Measurements from ENCODE around the gene NAT8L. TPM values are rescaled to one million over a fixed set of nuclear protein-coding genes. Genes with fewer than 3 reads are reported as not detected.

Gene NAT8L
- total RNA-seq, 1 experiment from 2014 or later = 16.6 TPM

GRCh38 chr4:2103127-2103842, 44.2 kb downstream of the NAT8L start:
- no peak for ATAC-seq
- Histone ChIP-seq H3K27me3 (ENCODE audit: control insufficient read depth, insufficient read depth, low read length) (no peaks in the 10 kb centered on the region), H3K4me1 (ENCODE audit: control insufficient read depth, insufficient read depth, low read length) (no peaks in the 10 kb centered on the region), H3K36me3 (ENCODE audit: control insufficient read depth, insufficient read depth, low read length) (no peaks in the 10 kb centered on the region), H3K9me3 (ENCODE audit: control insufficient read depth, insufficient read depth, low read depth, low read length) (no peaks in the 10 kb centered on the region), H3K4me3 (ENCODE audit: low read depth in 2 of 2, low read length in 2 of 2) (no peak overlapping the region), H3K27ac (ENCODE audit: low read length) (no peak overlapping the region)
- TF ChIP-seq TCF7L2 (IDR thresholded peaks at IDR 0.05; ENCODE audit: low read depth, low read length) (no peak), SIN3A (IDR thresholded peaks at IDR 0.05; ENCODE audit: borderline replicate concordance, insufficient read depth, low read depth, low read length) (no peak), REST (IDR thresholded peaks at IDR 0.05; ENCODE audit: insufficient read depth in 1 of 2, low read depth in 2 of 2, low read length in 1 of 2) (no peak), POLR2AphosphoS5 (IDR thresholded peaks at IDR 0.05; ENCODE audit: low read depth, low read length) (no peak)
- TF ChIP-seq, protein P1, sequence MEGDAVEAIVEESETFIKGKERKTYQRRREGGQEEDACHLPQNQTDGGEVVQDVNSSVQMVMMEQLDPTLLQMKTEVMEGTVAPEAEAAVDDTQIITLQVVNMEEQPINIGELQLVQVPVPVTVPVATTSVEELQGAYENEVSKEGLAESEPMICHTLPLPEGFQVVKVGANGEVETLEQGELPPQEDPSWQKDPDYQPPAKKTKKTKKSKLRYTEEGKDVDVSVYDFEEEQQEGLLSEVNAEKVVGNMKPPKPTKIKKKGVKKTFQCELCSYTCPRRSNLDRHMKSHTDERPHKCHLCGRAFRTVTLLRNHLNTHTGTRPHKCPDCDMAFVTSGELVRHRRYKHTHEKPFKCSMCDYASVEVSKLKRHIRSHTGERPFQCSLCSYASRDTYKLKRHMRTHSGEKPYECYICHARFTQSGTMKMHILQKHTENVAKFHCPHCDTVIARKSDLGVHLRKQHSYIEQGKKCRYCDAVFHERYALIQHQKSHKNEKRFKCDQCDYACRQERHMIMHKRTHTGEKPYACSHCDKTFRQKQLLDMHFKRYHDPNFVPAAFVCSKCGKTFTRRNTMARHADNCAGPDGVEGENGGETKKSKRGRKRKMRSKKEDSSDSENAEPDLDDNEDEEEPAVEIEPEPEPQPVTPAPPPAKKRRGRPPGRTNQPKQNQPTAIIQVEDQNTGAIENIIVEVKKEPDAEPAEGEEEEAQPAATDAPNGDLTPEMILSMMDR (IDR thresholded peaks at IDR 0.05) = no peak
- intact Hi-C loops (cut with micrococcal nuclease; ENCODE audit: unreplicated experiment) = no loop called here
- in situ Hi-C loops (cut with HindIII; ENCODE audit: low pct_unique_long_range_greater_than_20kb, low sequenced_read_pairs) = no loop called here
- DNase-seq (ENCODE audit: low read depth, low spot score) = no peak
- CTCF ChIA-PET = no interaction called here
- POLR2A ChIA-PET = no interaction called here
- no TSS peak for BruUV-seq (replicated peaks)

DNA sequence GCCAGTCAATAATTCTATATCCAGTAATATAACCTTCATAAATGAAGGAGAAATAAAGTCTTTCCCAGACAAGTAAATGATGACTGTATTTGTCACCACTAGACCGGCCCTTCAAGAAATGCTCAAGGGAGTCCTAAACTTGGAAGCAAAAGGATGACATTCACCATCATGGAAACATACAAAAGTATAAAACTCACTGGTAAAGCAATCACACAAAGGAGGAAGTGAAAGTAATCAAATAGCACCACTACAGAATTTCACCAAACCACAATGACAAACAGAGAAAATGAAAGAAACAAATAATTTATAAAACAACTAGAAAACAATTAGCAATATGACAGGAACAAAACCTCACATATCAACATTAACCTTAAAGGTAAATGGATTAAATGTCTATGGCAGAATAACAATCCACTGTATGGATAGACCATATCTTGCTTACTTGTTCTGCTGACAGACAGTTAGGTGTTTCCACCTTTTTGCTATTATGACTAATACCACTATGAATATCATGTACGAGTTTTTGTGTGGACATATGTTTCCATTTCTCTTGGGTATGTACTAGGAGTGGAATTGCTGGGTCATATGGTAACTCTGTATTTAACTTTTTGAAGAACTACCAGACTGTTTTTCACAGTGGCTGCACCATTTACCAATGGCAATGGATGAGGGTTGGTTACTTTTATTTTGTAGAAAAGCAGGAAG, 44.9 kb downstream of the NAT8L start:
- H3K27ac ChIP-seq (ENCODE audit: low read length) = no peak overlapping the region
- H3K9me3 ChIP-seq (ENCODE audit: control insufficient read depth, insufficient read depth, low read depth, low read length) = no peaks in the 10 kb centered on the region
- H3K4me1 ChIP-seq (ENCODE audit: control insufficient read depth, insufficient read depth, low read length) = no peaks in the 10 kb centered on the region
- no peaks in the 10 kb centered on the region for H3K27me3 ChIP-seq (ENCODE audit: control insufficient read depth, insufficient read depth, low read length)
- ChIA-PET CTCF (no interaction called here), POLR2A (no interaction called here)
- intact Hi-C loops (cut with micrococcal nuclease; ENCODE audit: unreplicated experiment) = no loop called here
- no peaks in the 10 kb centered on the region for H3K36me3 ChIP-seq (ENCODE audit: control insufficient read depth, insufficient read depth, low read length)
- DNase-seq (ENCODE audit: low read depth, low spot score) (no peak), ATAC-seq (no peak)
- no peak for TF ChIP-seq REST (IDR thresholded peaks at IDR 0.05; ENCODE audit: insufficient read depth in 1 of 2, low read depth in 2 of 2, low read length in 1 of 2)
- in situ Hi-C loops (cut with HindIII; ENCODE audit: low pct_unique_long_range_greater_than_20kb, low sequenced_read_pairs) = no loop called here
- no TSS peak for BruUV-seq (replicated peaks)
- H3K4me3 ChIP-seq (ENCODE audit: low read depth in 2 of 2, low read length in 2 of 2) = no peak overlapping the region

All from Panc1 (cell line).